A673 (cell line): Measurements from ENCODE around the gene ARSA.

ENCODE experiments used
- CTCF ChIP-seq: fragments of 300-800, 200-600 bp; sonication (generic); conservative IDR thresholded peaks from 2 replicates; pipeline ENCODE4 v1.5.1; 2017; ENCODE audit warnings: low read depth, mild to moderate bottlenecking, antibody characterized with exemption, low read length, moderate library complexity, mixed read lengths
- EZH2 ChIP-seq: fragments of 200-600 bp; sonication (generic); IDR thresholded peaks from 2 replicates; pipeline ENCODE4 v1.6.1; 2017; ENCODE audit warnings: borderline replicate concordance, low read depth, mild to moderate bottlenecking, mixed read lengths, antibody characterized with exemption, low read length; ENCODE audit not compliant: poor library complexity, severe bottlenecking

- TF ChIP-seq CTCF = no peak
- no peak for TF ChIP-seq EZH2
Measured at GRCh38 chr22:50584106-50585096, 43.6 kb downstream of the ARSA start.
